Measurements from ENCODE around the gene KXD1.
"Not testable (repeated sequence)": the region's sequence is repeated elsewhere in the genome, so short reads cannot be mapped to it uniquely, and the experiment has no call there.

KXD1 gene

DNA sequence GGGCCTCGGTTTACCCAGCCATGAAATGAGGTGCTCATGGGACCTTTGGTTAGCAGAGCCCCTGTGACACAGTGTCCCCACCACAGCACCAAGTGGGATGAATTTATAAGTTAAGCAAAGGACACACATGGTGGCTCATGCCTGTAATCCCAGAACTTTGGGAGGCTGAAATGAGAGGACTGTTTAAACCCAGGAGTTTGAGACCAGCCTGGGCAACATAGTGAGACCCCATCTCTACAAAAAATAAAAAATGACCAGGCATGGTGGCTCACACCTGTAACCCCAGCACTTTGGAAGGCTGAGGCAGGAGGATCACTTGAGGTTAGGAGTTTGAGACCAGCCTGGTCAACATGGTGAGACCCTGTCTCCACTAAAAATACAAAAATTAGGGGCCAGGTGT is 17.5 kb upstream of the KXD1 start:
- H3K18ac ChIP-seq (ENCODE audit: low read length); H4K8ac ChIP-seq (ENCODE audit: low read depth, low read length); DNase-seq; H3K79me2 ChIP-seq (ENCODE audit: control insufficient read depth, insufficient read depth, low read length, poor library complexity); H2BK12ac ChIP-seq (ENCODE audit: low read length); H4K91ac ChIP-seq (ENCODE audit: low read depth, low read length); H2AFZ ChIP-seq (ENCODE audit: insufficient read depth, low read length, poor library complexity); H3K4me3 ChIP-seq (ENCODE audit: low read depth, low read length); H2AK5ac ChIP-seq (ENCODE audit: low read length); H3K14ac ChIP-seq (ENCODE audit: low read length); H3K9ac ChIP-seq (ENCODE audit: low read length); H3K27ac ChIP-seq (ENCODE audit: low read depth, low read length); H2BK5ac ChIP-seq (ENCODE audit: low read depth, low read length, poor library complexity); H2BK120ac ChIP-seq (ENCODE audit: insufficient read depth, low read length, poor library complexity); H3K4ac ChIP-seq (ENCODE audit: low read depth, low read length); H3K4me2 ChIP-seq (ENCODE audit: low read length); H3K9me3 ChIP-seq (ENCODE audit: insufficient read depth, low read depth, low read length); H4K12ac ChIP-seq (ENCODE audit: low read depth, low read length); H3K27me3 ChIP-seq (ENCODE audit: insufficient read depth, low read length); H3K23ac ChIP-seq (ENCODE audit: low read length): not testable (repeated sequence)
- peaks cover 46 to 51% of the 10 kb centered on the region in 2 experiments for H3K36me3 ChIP-seq (ENCODE audit: control insufficient read depth in 1 of 2, insufficient read depth in 2 of 2, low read length in 2 of 2)
- no CpG with 5 or more reads among the region's 1 CpG for WGBS (ENCODE audit: extremely low coverage, insufficient coverage, insufficient read length)
- H3K4me1 ChIP-seq (ENCODE audit: control insufficient read depth in 1 of 2, insufficient read depth in 2 of 2, low read length in 2 of 2), result peaks cover 6 to 13% of the 10 kb centered on the region in 2 experiments
- peaks cover 10% of the 10 kb centered on the region for H3K79me1 ChIP-seq (ENCODE audit: low read length)

DNA sequence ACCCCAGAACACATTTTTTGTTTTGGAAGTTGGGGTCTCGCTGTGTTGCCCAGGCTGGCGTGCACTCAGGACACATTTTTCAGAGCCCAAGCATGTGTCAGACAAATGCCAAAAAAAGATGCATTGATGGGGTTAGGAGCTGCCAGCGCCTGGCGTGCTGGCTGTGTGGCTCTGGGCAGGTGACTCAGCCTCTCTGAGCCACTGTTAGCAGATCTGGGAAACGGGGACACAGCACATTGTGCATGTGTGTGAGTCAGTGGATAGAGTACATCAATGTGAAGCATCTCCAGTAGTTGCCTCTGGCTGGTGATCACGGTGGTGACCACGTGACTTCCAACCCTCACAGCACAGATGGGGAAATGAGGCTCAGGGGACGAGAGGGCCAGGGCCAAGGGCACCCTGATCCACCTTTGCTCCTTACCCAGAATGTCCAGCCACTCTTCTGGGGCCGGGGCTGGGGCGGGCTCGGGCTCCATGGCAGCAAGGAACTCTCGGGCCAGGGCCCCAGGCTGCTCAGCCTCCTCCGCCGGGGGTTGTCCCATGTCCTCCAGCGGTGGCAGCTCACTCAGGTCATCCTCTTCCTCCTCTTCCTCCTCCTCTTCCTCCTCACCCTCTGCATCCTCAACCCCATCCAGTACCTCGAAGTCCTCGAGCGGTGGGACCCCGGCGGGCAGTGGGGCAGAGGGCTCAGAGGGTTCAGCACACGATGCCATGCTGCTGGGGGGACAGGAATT is 16.2 kb upstream of the KXD1 start:
- no CpG with 5 or more reads among the region's 21 CpGs for WGBS (ENCODE audit: extremely low coverage, insufficient coverage, insufficient read length)
- H4K8ac ChIP-seq (ENCODE audit: low read depth, low read length), result peak overlapping the region; percentile 1

DNA sequence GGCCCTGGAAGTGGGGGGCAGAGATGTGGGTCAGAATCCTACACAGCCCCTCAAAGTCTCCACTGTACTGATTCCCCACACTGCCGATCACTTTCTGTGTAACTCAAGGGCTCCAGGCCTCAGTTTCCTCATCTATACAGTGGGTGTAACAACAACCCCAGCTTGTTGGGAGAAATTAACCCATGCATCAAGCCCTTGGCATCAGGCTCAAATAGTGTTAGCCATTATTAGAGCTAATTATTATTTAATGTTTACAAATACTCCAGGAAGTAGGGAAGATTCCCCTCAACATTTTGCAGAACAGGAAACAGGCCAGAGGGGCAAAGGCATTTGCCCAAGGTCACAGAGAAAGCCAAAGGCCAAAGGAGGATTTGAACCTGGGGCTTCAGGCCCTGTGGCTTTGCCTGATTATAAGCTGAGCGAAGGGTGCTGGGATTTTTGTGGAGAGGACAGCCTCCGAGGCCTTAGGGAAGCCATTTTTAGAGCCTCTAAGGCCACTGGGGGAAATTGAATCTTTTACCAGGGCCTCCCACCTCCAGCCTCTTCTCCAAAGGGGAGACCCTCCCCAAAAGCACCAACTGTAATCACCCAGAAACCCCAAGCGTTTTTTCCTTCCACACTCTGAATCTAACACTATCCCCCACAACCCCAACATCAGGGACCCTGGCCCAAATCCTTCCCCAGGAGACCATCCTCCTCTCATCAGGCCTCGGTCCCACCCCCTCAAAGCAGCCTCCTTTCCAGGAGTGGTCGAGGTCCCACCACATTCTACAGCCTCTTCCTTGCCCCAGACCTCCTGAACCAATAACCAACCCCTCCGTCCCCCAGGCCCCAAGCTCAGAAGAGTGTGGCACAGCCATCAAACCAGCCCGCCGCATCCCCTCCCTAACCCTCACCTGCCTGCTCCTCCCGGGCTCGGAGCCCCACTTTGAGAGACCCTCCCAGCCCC is 15.4 kb upstream of the KXD1 start:
- H3K27ac ChIP-seq (ENCODE audit: low read depth, low read length), result no peak overlapping the region
- H2AK5ac ChIP-seq (ENCODE audit: low read length), result peak overlapping the region; percentile 23
- H3K14ac ChIP-seq (ENCODE audit: low read length), result peak overlapping the region; percentile 16
- H2BK120ac ChIP-seq (ENCODE audit: insufficient read depth, low read length, poor library complexity), result peak overlapping the region; percentile 39
- peak overlapping the region; percentile 91 for H3K4ac ChIP-seq (ENCODE audit: low read depth, low read length)
- DNase-seq, result peak in 1 of 2 donors; percentile 20
- peaks cover 10% of the 10 kb centered on the region for H3K79me1 ChIP-seq (ENCODE audit: low read length)
- peak overlapping the region; percentile 57 for H3K4me2 ChIP-seq (ENCODE audit: low read length)
- peak overlapping the region; percentile 32 for H2BK12ac ChIP-seq (ENCODE audit: low read length)
- peaks cover 8% of the 10 kb centered on the region for H3K79me2 ChIP-seq (ENCODE audit: control insufficient read depth, insufficient read depth, low read length, poor library complexity)
- H3K4me1 ChIP-seq (ENCODE audit: control insufficient read depth in 1 of 2, insufficient read depth in 2 of 2, low read length in 2 of 2), result peaks cover 6 to 13% of the 10 kb centered on the region in 2 experiments
- no CpG with 5 or more reads among the region's 11 CpGs for WGBS (ENCODE audit: extremely low coverage, insufficient coverage, insufficient read length)
- no peaks in the 10 kb centered on the region for H3K27me3 ChIP-seq (ENCODE audit: insufficient read depth, low read length)
- peaks cover 31 to 32% of the 10 kb centered on the region in 2 experiments for H3K36me3 ChIP-seq (ENCODE audit: control insufficient read depth in 1 of 2, insufficient read depth in 2 of 2, low read length in 2 of 2)
- H2AFZ ChIP-seq (ENCODE audit: insufficient read depth, low read length, poor library complexity), result no peak overlapping the region
- peak overlapping the region; percentile 87 for H3K4me3 ChIP-seq (ENCODE audit: low read depth, low read length)
- H3K18ac ChIP-seq (ENCODE audit: low read length), result peak overlapping the region; percentile 60
- no peak overlapping the region for H3K9ac ChIP-seq (ENCODE audit: low read length)
- H4K8ac ChIP-seq (ENCODE audit: low read depth, low read length), result peak overlapping the region; percentile 63
- no peak overlapping the region for H3K23ac ChIP-seq (ENCODE audit: low read length)
- peak overlapping the region; percentile 36 for H4K91ac ChIP-seq (ENCODE audit: low read depth, low read length)
- peak overlapping the region; percentile 89 for H4K12ac ChIP-seq (ENCODE audit: low read depth, low read length)
- no peaks in the 10 kb centered on the region for H3K9me3 ChIP-seq (ENCODE audit: insufficient read depth, low read depth, low read length)
- no peak overlapping the region for H2BK5ac ChIP-seq (ENCODE audit: low read depth, low read length, poor library complexity)

More for the DNA sequence above, 16.2 kb upstream of the KXD1 start:
- Histone ChIP-seq H2AFZ (ENCODE audit: insufficient read depth, low read length, poor library complexity) (no peak overlapping the region), H3K27me3 (ENCODE audit: insufficient read depth, low read length) (no peaks in the 10 kb centered on the region), H2BK12ac (ENCODE audit: low read length) (no peak overlapping the region), H3K4me2 (ENCODE audit: low read length) (no peak overlapping the region), H3K9ac (ENCODE audit: low read length) (no peak overlapping the region), H4K91ac (ENCODE audit: low read depth, low read length) (no peak overlapping the region), H3K4me1 (ENCODE audit: control insufficient read depth in 1 of 2, insufficient read depth in 2 of 2, low read length in 2 of 2) (peaks cover 6 to 13% of the 10 kb centered on the region in 2 experiments), H3K14ac (ENCODE audit: low read length) (no peak overlapping the region), H3K36me3 (ENCODE audit: control insufficient read depth in 1 of 2, insufficient read depth in 2 of 2, low read length in 2 of 2) (peaks cover 36 to 41% of the 10 kb centered on the region in 2 experiments), H3K18ac (ENCODE audit: low read length) (peak overlapping the region; percentile 12), H3K79me2 (ENCODE audit: control insufficient read depth, insufficient read depth, low read length, poor library complexity) (peaks cover 8% of the 10 kb centered on the region), H3K4me3 (ENCODE audit: low read depth, low read length) (no peak overlapping the region), H3K23ac (ENCODE audit: low read length) (no peak overlapping the region), H4K12ac (ENCODE audit: low read depth, low read length) (peak overlapping the region; percentile 6), H3K4ac (ENCODE audit: low read depth, low read length) (no peak overlapping the region), H2BK5ac (ENCODE audit: low read depth, low read length, poor library complexity) (no peak overlapping the region), H3K79me1 (ENCODE audit: low read length) (peaks cover 10% of the 10 kb centered on the region), H2BK120ac (ENCODE audit: insufficient read depth, low read length, poor library complexity) (no peak overlapping the region), H2AK5ac (ENCODE audit: low read length) (no peak overlapping the region), H3K9me3 (ENCODE audit: insufficient read depth, low read depth, low read length) (no peaks in the 10 kb centered on the region), H3K27ac (ENCODE audit: low read depth, low read length) (no peak overlapping the region)
- peak; percentile 91 to 92 for DNase-seq

All from trophoblast cell (in vitro differentiated cells and primary cell).